ENCODE measurements around the gene SHISAL1. TPM values are rescaled to one million over a fixed set of nuclear protein-coding genes. Genes with fewer than 3 reads are reported as not detected.

The SHISAL1 gene
- total RNA-seq, 1 donor from 2014 or later, result not detected

GRCh38 chr22:44337678-44338004 is 24.9 kb upstream of the SHISAL1 start:
- Mint-ChIP-seq H3K9me3 (no peaks in the 10 kb centered on the region), H3K4me1 (peaks cover 2% of the 10 kb centered on the region), H3K4me3 (no peak overlapping the region), H3K36me3 (ENCODE audit: low read depth) (no peaks in the 10 kb centered on the region), H3K27me3 (peaks cover 6% of the 10 kb centered on the region), H3K27ac (no peak overlapping the region)
- intact Hi-C loops (cut with micrococcal nuclease), result no loop called here
- no peak for DNase-seq

GRCh38 chr22:44336962-44337677 is 24.4 kb upstream of the SHISAL1 start:
- no peak overlapping the region for H3K4me3 Mint-ChIP-seq
- H3K27me3 Mint-ChIP-seq, result peaks cover 10% of the 10 kb centered on the region
- peaks cover 3% of the 10 kb centered on the region for H3K4me1 Mint-ChIP-seq
- H3K9me3 Mint-ChIP-seq, result no peaks in the 10 kb centered on the region
- no peak overlapping the region for H3K27ac Mint-ChIP-seq
- H3K36me3 Mint-ChIP-seq (ENCODE audit: low read depth), result no peaks in the 10 kb centered on the region
- intact Hi-C loops (cut with micrococcal nuclease), result no loop called here
- DNase-seq, result no peak

GRCh38 chr22:44335903-44336803 is 23.4 kb upstream of the SHISAL1 start:
- Mint-ChIP-seq H3K27me3 (peaks cover 13% of the 10 kb centered on the region), H3K36me3 (ENCODE audit: low read depth) (no peaks in the 10 kb centered on the region), H3K4me1 (peaks cover 6% of the 10 kb centered on the region), H3K4me3 (no peak overlapping the region), H3K27ac (no peak overlapping the region), H3K9me3 (no peaks in the 10 kb centered on the region)
- no peak for DNase-seq
- intact Hi-C loops (cut with micrococcal nuclease), result no loop called here

DNA sequence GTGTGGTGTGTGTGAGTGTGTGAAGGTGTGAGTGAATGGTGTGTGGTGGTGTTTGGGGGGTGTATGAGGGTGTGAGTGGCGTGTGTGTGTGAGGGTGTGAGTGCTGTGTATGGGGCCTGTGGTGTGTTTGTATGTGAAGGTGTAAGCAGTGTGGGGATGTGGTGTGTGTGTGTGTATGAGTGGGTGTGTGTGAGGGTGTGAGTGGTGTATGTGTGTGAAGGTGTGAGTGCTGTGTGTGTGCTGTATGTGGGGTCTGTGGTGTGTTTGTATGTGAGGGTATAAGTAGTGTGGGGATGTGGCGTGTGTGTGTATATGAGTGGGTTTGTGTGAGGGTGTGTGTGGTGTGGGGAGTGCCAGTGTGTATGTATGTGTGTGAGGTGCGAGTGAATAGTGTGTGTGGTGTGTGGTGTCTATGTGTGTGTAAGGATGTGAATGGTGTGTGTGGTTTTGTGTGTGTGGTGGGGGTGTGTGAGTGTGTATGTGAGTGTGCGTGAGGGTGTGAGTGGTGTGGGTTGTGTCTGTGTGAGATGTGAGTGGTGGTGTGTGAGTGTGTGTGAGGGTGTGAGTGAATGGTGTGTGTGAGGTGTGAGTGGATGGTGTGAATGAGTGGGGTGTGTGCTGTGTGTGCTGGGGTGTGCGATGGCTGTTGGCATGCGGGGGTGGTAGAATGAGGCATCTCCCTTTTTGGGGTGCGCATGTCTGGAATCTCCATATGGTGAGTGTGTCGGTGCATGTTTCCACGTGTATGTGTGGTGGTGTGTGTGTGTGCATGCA is 22.5 kb upstream of the SHISAL1 start:
- Mint-ChIP-seq H3K4me1 (peaks cover 6% of the 10 kb centered on the region), H3K27me3 (peaks cover 13% of the 10 kb centered on the region), H3K36me3 (ENCODE audit: low read depth) (no peaks in the 10 kb centered on the region), H3K9me3 (no peaks in the 10 kb centered on the region), H3K4me3 (no peak overlapping the region), H3K27ac (no peak overlapping the region)
- intact Hi-C loops (cut with micrococcal nuclease), result no loop called here
- DNase-seq, result no peak

- Mint-ChIP-seq H3K36me3 (ENCODE audit: low read depth) (no peaks in the 10 kb centered on the region), H3K27ac (no peak overlapping the region), H3K4me1 (peaks cover 14% of the 10 kb centered on the region), H3K4me3 (no peak overlapping the region), H3K27me3 (peaks cover 24% of the 10 kb centered on the region), H3K9me3 (no peaks in the 10 kb centered on the region)
- DNase-seq, result no peak
- intact Hi-C loops (cut with micrococcal nuclease), result no loop called here
Measured at GRCh38 chr22:44333847-44334635, 21.3 kb upstream of the SHISAL1 start.

GRCh38 chr22:44332946-44333345 is 20.2 kb upstream of the SHISAL1 start:
- no peak for DNase-seq
- H3K27me3 Mint-ChIP-seq, result peaks cover 33% of the 10 kb centered on the region
- no peaks in the 10 kb centered on the region for H3K9me3 Mint-ChIP-seq
- no peak overlapping the region for H3K27ac Mint-ChIP-seq
- no peaks in the 10 kb centered on the region for H3K36me3 Mint-ChIP-seq (ENCODE audit: low read depth)
- intact Hi-C loops (cut with micrococcal nuclease), result no loop called here
- peaks cover 14% of the 10 kb centered on the region for H3K4me1 Mint-ChIP-seq
- no peak overlapping the region for H3K4me3 Mint-ChIP-seq

DNA sequence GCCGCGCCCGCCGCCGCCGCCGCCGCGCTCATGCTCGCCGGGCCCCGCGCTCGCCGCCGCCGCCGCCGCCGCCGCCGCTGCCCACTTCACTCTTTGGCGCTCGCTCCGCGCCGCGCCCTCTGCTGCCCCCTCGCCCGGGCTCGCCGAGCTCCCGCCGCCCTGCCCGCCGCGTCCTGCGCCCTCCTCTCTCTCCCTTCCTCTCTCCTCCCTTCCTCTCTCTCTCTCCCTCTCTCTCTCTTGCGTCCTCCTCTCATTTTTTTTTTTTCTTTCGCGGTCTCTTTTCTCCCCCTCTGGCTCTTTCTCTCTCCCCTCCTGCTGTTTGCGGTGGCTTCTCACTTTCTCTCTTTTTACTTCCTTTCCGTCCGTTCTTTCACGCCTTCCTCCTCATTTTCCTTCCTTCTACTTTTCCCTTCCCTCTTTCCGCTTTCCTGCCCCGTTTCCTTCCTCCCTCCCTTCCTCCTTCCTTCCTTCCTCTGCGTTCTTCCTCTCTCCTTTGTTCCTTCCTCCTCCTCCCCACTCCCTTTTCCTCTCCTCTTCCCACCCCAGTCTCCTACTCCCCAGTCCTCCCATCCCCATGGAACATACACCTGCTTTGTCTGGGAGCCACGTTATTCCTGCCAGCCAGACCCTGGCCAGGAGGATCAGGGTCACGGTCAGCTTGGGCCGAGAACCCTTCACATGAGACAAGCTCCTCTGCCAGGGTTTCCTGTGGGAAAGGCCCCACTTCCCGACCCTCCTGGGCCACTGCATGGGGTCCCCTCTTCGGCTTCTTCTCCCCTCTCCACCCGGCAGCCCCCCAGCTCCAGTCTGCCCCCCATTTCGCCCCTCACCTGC is 19.3 kb upstream of the SHISAL1 start:
- no peaks in the 10 kb centered on the region for H3K36me3 Mint-ChIP-seq (ENCODE audit: low read depth)
- peaks cover 13% of the 10 kb centered on the region for H3K4me1 Mint-ChIP-seq
- no peak for DNase-seq
- no peak overlapping the region for H3K27ac Mint-ChIP-seq
- intact Hi-C loops (cut with micrococcal nuclease), result no loop called here
- peaks cover 40% of the 10 kb centered on the region for H3K27me3 Mint-ChIP-seq
- H3K9me3 Mint-ChIP-seq, result no peaks in the 10 kb centered on the region
- H3K4me3 Mint-ChIP-seq, result peak overlapping the region; percentile 14

DNA sequence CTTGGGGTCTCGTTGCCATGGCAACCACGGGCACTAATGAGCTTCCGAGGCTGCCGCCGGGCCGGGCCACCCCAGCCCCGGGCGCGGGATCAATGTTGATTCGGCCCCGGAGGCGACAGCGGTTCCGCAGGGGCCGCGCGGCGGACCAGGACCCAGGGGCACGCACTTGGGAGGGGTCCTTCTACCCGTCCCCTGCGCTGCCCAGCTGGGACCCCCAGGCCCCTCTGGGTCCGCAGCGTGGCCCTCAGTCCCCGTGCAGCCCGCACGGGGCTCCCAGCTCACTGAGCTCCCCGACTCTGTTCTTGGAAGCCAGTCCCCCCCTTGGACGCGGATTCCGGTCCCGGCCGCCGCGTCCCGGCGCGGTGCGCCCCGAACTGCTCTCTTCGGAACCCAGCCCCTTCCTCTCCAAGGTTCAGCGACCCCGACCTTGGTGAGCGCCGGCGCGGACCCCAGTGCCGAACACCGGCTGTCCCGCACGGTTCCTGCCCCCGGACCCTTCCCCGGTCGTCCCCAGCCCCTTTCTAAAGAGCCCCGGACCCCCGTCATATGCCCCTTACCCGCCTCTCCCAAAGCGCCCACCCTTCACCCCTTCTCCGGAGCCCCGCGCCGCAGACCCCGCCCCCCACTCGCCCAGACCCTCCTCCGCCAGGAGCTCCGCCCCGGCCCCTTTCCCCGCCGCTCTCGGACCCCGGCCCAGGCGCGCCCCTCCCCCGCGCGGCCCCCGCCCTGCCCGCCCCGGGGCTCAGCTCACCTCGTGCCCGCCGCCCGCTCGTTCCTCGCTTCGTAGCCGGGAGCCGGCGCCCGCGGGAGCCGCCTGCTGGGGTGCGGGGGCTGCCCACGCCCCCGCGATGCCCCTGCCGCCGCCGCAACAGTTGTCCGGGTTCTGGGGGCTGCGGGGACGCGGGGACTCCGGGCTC is 18.3 kb upstream of the SHISAL1 start:
- no peak for DNase-seq
- H3K9me3 Mint-ChIP-seq, result no peaks in the 10 kb centered on the region
- peaks cover 51% of the 10 kb centered on the region for H3K27me3 Mint-ChIP-seq
- intact Hi-C loops (cut with micrococcal nuclease), result no loop called here
- H3K4me3 Mint-ChIP-seq, result no peak overlapping the region
- H3K4me1 Mint-ChIP-seq, result peaks cover 13% of the 10 kb centered on the region
- H3K36me3 Mint-ChIP-seq (ENCODE audit: low read depth), result no peaks in the 10 kb centered on the region
- no peak overlapping the region for H3K27ac Mint-ChIP-seq

DNA sequence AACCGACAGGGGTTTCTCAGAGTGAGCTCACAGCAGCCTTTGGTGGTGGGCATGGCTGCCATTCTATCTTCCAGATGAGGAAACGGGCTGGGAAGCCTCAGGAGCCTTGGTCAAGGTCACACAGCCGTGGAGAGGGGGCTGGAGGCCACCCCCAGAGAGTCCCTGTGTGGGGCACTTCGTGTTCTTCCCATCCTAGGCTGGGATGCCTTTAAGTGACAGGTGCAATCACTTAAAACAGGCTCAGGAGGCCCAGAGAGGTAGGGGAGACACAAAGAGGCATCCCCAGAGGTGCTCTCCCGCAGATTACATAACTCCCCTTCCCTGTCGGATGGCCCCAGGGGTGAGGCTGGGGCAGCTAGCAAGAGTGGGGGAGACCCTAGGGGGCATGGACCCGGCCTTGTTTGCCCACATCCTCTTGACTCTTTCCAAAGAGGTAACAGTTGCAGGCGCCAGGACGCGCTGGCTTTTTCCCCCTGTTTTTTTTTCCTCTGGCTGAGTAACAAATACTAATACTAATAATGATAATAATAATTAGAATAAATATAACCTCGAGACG is 17.5 kb upstream of the SHISAL1 start:
- intact Hi-C loops (cut with micrococcal nuclease), result no loop called here

DNA sequence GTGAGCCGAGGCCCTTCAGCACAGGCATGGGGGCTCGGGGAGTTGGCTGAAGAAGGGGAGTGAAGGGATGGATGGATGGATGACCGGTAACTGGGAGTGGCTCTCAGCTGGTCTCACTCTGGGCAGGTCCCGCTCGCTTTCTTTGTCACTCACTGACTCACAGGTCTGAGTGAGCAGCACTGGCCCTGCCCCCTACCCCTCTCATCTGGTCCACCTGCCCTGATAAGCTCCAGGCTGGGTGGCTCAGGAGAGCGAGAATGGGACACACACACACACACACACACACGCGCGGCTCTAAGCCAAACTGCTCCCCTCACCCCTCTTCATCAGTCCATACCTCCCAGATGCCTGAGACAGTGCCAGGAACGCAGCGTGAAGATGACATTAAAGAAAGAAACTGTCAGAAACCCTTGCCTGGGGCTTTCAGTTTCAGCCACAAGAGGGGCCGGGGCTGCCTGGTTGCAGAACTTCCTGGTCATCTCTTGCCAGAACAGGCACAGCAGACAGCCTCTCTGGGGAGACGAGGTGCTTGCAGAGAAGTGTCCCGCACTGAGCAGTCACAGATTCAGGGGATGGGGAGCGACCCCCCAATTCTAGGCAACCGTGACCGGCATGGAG is 16.5 kb upstream of the SHISAL1 start:
- Mint-ChIP-seq H3K4me3 (no peak overlapping the region), H3K4me1 (peaks cover 17% of the 10 kb centered on the region), H3K9me3 (no peaks in the 10 kb centered on the region), H3K27ac (no peak overlapping the region), H3K36me3 (ENCODE audit: low read depth) (no peaks in the 10 kb centered on the region), H3K27me3 (peaks cover 58% of the 10 kb centered on the region)
- intact Hi-C loops (cut with micrococcal nuclease), result no loop called here
- peak; percentile 73 for DNase-seq

More for the DNA sequence above, 17.5 kb upstream of the SHISAL1 start:
- Mint-ChIP-seq H3K9me3 (no peaks in the 10 kb centered on the region), H3K27me3 (peaks cover 56% of the 10 kb centered on the region), H3K36me3 (ENCODE audit: low read depth) (no peaks in the 10 kb centered on the region), H3K27ac (no peak overlapping the region), H3K4me3 (no peak overlapping the region), H3K4me1 (peaks cover 17% of the 10 kb centered on the region)
- no peak for DNase-seq

- Mint-ChIP-seq H3K36me3 (ENCODE audit: low read depth) (no peaks in the 10 kb centered on the region), H3K27ac (no peak overlapping the region), H3K4me3 (no peak overlapping the region), H3K27me3 (peaks cover 61% of the 10 kb centered on the region), H3K4me1 (peaks cover 17% of the 10 kb centered on the region), H3K9me3 (no peaks in the 10 kb centered on the region)
- intact Hi-C loops (cut with micrococcal nuclease), result no loop called here
- no peak for DNase-seq
Measured at GRCh38 chr22:44328762-44329161, 16.0 kb upstream of the SHISAL1 start.
